ENCODE data around the gene PATE1.

PATE1 gene

GRCh38 chr11:125797641-125798040 is 51.6 kb downstream of the PATE1 start:
- DNase-seq = no peak
